ENCODE measurements around the gene LIG3.
"Not testable (repeated sequence)": the region's sequence is repeated elsewhere in the genome, so short reads cannot be mapped to it uniquely, and the experiment has no call there.

The LIG3 gene

DNA sequence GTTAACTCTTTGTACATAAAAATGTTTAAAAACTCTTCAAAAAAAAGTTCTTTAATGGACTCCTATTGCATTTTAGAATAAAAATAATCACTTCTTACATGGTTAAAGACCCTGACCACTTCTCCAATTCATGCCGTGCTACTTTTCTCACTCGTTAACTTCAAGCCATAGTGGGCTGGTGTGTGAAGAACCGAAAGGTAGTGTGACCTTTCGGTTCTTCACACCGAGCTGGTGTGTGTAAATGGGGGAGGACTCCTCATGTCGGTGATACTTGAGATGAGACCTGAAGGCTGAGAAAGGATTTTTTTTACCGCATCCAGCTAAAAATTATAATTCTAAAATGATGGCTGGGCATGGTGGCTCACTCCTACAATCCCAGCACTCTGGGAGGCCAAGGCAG is 61.1 kb downstream of the LIG3 start:
- no peak for DNase-seq (ENCODE audit: low spot score)

DNA sequence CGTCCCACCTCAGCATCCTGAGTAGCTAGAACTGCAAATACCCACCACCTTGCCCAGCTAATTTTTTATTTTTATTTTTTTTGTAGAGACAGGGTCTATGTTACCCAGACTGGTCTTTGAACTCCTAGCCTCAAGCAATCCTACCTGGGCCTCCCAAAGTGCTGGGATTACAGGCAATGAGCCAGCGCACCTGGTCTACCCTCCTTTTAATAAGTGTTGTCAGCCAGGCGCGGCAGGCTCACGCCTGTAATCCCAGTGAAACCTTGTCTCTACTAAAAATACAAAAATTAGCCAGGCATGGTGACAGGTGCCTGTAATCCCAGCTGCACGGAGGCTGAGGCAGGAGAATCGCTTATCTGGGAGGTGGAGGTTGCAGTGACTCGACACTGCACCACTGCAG is 63.9 kb downstream of the LIG3 start:
- no peak for DNase-seq (ENCODE audit: low spot score)

DNA sequence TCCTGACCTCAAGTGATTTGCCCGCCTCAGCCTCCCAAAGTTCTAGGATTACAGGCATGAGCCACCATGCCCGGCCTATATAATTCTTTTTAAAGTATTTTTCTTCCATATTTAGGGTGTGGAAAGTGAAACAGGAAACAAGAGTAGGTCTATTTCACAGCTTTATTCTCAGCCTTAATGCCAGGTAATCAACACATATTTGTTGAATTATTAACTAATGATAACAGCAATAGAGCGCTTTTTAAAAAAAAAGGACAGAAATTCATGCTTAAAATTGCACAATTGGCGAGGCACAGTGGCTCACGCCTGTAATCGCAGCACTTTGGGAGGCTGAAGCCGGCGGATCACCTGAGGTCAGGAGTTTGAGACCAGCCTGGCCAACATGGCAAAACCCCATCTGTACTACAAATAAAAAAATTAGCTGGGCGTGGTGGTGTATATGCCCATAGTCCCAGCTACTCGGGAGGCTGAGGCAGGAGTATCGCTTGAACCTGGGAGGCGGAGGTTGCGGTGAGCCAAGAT is 65.2 kb downstream of the LIG3 start:
- not testable (repeated sequence) for DNase-seq (ENCODE audit: low spot score)

DNA sequence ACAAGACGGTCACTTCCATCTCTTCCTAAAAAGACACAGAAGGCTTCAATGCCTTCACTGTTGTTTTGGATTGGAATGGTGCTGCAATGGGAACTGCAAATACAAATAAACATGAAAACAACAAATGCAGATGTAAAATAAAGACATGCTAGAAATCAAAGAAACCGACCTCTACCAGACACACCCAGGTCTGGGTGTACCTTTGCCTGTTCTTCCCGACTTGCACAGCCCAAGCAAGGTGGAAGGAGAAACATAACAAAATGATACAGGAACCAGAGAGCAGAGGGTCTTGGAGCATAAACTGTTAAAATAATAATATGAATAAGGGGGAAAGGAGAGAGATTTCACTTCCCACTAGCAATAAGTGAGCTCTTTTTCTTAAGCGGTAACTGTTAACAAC is 65.9 kb downstream of the LIG3 start:
- no peak for DNase-seq (ENCODE audit: low spot score)

DNA sequence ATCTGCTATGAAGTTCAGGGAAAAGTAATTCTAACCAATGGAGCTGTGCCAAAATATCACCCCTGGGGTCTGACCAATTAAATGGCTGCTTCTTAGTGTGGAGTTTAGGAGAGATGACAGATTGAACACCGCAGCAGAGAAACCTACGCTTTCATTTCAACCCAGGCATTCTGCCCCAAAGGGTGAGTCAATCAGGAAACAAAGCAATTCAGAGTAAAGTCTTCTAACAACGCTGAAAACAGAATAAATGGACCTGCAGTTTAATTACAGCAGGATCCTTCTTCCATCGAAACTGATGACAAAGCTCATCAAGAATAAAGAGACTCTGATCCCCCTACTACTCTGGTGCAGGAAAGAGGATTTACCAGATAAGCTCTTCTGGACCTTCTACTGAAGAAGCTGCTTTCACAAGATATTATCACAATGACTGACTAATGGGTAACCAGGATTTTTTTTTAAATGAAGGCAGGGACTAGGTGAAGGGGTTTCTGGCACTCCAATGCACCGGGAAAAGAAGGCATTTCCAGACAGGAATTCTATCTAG is 66.5 kb downstream of the LIG3 start:
- DNase-seq (ENCODE audit: low spot score), result peak; percentile 94

DNA sequence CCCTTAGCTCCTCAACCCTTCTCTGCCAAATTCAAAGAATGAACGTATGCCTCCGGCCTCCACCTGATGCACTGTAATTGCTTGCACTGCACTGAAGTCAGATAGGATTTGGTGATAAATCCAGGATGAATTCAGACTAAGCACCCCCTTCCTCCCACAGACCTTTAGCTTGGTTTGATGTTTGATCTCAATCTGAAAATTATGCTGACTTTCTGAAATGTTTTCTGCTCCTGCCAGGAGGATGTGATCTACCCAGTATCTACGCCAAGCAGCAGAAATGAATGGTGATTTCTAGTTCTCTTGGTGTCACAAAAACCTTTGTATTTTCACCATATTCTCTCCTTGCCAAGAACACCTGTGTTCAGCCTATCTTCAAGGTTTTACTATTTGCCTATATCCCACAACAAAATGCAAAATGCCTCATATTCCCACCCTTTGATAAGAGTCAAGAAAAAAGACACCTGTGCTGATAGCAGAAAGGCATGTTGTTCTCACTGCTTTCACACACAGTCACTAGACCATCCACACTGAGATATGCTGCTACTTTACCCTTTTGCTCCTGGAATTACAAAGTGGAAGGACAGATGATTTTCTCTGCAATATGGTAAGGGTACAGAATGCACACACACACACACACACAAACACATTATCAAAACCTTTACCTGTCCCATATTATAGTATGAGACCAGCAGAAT is 68.5 kb downstream of the LIG3 start:
- no peak for DNase-seq (ENCODE audit: low spot score)

DNA sequence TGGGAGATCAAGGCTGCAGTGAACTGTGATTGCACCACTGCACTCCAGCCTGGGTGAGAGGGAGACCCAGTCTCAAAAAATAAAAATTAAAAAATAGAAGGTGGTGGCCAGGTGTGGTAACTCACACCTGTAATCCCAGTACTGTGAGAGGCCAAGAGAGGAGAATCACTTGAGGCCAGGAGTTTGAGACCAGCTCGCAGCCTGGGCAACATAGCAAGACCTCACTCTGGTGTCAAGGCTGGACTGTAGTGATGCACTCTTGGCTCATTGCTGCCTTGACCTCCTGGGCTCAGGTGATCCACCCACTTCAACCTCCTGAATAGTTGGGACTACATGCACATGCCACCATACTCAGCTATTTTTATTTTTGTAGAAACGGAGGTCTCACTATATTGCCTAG is 69.9 kb downstream of the LIG3 start:
- no peak for DNase-seq (ENCODE audit: low spot score)

DNA sequence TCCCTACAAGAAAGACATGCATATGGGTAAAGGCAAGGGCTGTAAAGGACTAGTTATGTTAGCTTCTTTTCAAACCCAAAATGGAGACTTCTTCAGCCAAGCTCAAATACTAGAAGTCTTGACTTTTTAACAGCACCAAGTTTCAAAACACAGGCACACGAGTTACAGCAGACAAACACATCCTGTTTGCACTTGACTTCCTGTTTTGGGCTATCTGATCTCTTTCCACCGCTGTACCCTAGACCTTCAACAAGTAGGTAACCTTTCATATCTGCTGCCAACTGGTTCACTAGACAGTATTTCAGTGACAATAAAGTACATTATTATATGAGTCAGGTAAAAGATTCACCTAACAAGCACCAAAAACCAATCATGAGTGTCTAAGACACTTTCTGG is 70.9 kb downstream of the LIG3 start:
- DNase-seq (ENCODE audit: low spot score), result peak; percentile 88

DNA sequence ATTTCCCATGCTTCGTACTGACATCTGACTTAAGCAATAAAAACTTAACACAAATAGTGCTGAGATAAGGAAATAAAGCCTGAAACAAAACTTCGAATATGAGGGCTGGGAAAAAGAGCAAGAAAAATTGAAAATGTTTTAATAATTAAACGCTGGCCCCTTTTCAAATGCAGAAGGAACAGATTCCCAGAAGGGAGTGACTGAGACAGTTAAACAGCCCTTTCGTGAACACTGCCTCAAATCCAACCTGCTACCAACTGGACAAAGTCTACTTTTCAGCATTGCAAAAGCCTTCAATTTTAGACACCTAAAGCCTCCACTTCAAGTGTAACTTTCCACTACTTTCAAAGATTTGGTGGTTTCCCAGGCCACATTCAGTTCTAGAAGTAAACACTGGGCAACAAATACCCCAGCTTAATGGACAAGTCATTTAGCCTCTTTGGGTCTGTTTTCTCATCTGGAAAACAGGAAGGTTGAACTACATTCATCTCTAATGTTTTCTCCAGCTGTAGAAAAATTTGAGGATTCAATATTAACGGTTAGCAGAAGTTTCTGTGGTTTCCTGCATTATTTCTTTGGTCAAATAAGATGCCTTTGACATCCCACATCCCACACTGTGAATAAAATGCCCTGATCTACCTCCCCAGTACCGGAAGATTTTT is 71.4 kb downstream of the LIG3 start:
- DNase-seq (ENCODE audit: low spot score), result no peak

DNA sequence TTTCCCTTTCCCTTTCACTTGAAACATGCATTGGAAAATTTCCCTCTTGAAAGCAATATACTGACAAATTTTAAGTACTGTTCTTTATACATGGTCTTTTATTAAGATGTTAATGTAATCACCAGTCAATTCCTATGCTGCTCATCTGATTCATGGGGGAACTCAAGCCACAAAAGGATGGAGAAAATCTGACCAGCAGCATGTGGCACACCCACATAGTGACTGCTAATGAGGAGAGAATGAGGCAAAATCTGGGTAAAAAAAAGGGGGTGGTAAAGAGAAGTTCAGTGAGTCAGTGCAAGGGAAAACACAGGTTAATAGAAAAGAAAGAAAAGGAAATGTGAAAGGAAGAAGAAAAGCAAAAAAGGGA is 71.9 kb downstream of the LIG3 start:
- DNase-seq (ENCODE audit: low spot score), result no peak

DNA sequence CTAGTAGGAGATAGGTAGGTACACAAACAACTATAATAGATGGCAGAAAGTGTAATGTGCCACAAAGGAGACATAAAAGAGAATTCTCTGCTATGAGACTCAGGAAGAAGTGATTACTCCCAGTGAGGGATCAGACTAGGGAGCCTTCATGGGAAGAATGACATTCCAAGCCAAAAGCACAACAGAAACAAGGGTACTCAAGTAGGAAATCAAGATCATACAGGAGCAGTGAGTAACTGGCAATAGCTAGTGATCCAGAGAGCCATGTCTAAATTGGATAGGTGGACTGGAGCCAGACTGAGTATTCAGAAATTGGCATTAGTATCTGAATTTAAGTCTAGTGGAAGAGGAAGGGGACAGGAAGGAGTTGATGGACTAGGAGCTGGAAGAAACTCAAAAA is 72.5 kb downstream of the LIG3 start:
- DNase-seq (ENCODE audit: low spot score), result no peak

DNA sequence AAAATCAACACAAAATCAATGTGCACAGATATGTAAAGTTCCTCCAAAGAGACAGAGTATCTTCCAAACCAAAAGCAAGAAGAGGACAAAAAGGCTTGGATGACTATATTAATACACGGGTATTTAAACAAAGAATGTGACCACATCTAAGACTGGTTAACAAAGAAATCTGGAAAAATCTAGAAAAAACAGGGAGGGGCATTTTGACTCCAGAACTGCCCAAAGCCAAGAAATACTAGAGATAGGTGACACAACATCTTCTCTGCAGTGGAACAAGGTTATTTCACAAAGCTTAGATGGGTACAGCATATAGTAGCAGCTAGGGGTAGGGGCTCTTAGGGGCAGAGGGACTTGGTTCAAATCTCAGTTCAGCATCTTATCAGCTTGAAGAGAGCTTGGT is 72.9 kb downstream of the LIG3 start:
- DNase-seq (ENCODE audit: low spot score), result no peak

DNA sequence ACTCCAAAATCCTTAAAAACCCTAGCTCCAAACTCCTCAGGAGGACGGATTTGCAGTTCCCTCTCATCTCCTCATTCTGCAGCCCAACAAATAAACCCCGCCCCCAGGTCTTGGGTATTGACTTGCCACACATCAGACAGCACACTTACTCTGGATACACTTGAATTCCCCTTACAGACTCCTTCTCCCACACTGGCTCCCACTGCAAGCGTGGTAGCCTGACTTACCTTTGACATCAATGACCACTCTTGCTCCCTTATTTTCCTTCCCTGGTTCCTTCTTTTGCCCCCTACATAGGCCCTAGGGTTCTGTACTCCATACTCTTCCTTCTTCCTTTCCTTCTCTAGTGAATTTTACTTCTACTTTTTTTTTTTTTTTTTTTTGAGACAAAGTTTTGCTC is 75.7 kb downstream of the LIG3 start:
- no peak for DNase-seq (ENCODE audit: low spot score)

DNA sequence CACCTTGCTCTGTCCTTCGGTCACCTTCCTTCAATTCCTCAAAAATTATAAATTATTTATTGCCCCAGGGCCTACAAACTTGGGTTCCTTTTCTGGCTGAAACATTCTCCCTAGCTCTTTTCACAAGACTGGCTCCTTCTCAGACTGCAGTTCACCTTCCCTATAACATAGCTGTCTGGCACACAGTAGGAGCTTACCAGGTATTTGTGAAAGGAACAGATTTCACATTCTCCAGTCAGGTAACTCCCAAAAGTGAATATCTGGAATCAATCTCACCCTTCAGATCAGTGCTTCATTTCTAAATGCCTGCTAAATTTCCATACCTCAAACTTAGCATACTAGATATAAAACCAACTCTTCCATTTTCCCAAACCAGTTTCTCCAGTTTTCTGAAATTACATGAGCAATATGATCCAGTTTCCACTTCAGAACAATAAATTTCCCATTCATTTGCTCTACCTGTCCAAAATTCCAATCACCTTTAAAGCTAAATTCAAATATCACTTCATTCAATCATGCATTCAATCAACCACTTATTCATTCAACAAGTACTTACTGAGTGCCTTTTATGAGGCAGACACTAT is 77.1 kb downstream of the LIG3 start:
- no peak for DNase-seq (ENCODE audit: low spot score)

Measured in CD4-positive, alpha-beta T cell treated with Interleukin-2 at 100 ng/mL for 4 hours (primary cell).